ENCODE measurements around the gene RIN3. TPM values are rescaled to one million over a fixed set of nuclear protein-coding genes. Genes with fewer than 3 reads are reported as not detected.

Gene RIN3
- total RNA-seq, 1 experiment from 2014 or later: 2.4 TPM

DNA sequence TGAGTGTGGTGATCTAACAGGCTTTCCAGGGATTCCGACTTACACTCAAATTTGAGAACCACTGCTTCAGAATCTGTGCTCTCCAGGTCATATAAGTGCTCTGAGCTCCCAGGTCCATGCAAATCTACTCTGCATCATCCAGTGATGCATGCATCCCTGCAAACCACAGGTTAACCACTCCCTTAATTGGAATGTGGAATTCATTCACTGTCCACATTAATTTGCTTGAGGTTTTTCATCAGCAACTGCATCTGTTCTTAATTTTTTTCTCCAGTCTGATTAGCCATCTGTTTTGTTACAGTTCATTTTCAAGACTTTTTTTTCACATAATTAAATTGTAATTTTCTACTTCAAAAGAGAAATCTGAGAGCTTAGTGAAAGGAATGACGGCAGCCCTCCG is 43.4 kb upstream of the RIN3 start:
- CTCF ChIA-PET: no interaction called here

DNA sequence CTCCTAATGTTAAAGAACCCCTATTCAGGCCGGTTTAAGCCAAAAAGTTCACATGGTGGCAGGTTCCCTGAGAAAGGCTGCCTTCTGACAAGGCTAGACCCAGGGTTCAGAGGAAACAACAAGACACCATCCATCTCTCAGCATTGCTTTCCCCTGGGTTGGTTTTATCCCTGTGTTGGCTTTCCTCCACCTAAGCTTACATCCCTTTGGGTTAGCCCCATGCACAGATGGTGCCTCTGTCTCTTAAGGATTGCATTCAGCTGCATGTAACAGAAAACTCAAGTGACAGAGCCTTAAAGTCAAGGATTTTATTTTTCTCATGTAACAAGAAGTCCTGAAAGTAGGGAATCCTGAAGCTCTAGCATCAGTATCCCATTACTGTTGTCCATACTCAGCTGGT is 42.8 kb upstream of the RIN3 start:
- Histone ChIP-seq H3K27me3 (replicated peaks; ENCODE audit: insufficient read depth, low read depth, low read length, poor library complexity) (no peaks in the 10 kb centered on the region), H3K4me1 (ENCODE audit: insufficient read depth, low read length, poor library complexity, severe bottlenecking) (no peaks in the 10 kb centered on the region), H3K9me3 (ENCODE audit: low read depth, low read length, poor library complexity, severe bottlenecking) (peaks cover 5% of the 10 kb centered on the region), H3K36me3 (ENCODE audit: insufficient read depth, low read length, poor library complexity, severe bottlenecking) (no peaks in the 10 kb centered on the region), H3K27ac (ENCODE audit: low read depth, low read length, poor library complexity, severe bottlenecking) (no peak overlapping the region), H3K4me3 (ENCODE audit: low read depth, low read length, poor library complexity, severe bottlenecking) (no peak overlapping the region)
- intact Hi-C loops (cut with micrococcal nuclease; ENCODE audit: unreplicated experiment): no loop called here
- ChIA-PET CTCF (no interaction called here), POLR2A (ENCODE audit: low non-redundant PET) (no interaction called here)
- no TSS peak for BruUV-seq (replicated peaks)
- TF ChIP-seq, protein P1, sequence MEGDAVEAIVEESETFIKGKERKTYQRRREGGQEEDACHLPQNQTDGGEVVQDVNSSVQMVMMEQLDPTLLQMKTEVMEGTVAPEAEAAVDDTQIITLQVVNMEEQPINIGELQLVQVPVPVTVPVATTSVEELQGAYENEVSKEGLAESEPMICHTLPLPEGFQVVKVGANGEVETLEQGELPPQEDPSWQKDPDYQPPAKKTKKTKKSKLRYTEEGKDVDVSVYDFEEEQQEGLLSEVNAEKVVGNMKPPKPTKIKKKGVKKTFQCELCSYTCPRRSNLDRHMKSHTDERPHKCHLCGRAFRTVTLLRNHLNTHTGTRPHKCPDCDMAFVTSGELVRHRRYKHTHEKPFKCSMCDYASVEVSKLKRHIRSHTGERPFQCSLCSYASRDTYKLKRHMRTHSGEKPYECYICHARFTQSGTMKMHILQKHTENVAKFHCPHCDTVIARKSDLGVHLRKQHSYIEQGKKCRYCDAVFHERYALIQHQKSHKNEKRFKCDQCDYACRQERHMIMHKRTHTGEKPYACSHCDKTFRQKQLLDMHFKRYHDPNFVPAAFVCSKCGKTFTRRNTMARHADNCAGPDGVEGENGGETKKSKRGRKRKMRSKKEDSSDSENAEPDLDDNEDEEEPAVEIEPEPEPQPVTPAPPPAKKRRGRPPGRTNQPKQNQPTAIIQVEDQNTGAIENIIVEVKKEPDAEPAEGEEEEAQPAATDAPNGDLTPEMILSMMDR (conservative IDR thresholded peaks at IDR 0.05; ENCODE audit: low read depth, low read length): no peak
- TF ChIP-seq EZH2 (IDR thresholded peaks at IDR 0.05; ENCODE audit: borderline replicate concordance, low read depth, low read length, poor library complexity, severe bottlenecking): no peak
- DNase-seq (ENCODE audit: low spot score): no peak

More for the DNA sequence above, 43.4 kb upstream of the RIN3 start:
- DNase-seq (ENCODE audit: low spot score): no peak
- H3K9me3 ChIP-seq (ENCODE audit: low read depth, low read length, poor library complexity, severe bottlenecking): peaks cover 5% of the 10 kb centered on the region
- POLR2A ChIA-PET (ENCODE audit: low non-redundant PET): no interaction called here
- no peaks in the 10 kb centered on the region for H3K27me3 ChIP-seq (replicated peaks; ENCODE audit: insufficient read depth, low read depth, low read length, poor library complexity)
- no peaks in the 10 kb centered on the region for H3K36me3 ChIP-seq (ENCODE audit: insufficient read depth, low read length, poor library complexity, severe bottlenecking)
- H3K4me1 ChIP-seq (ENCODE audit: insufficient read depth, low read length, poor library complexity, severe bottlenecking): no peaks in the 10 kb centered on the region
- BruUV-seq (replicated peaks): no TSS peak
- intact Hi-C loops (cut with micrococcal nuclease; ENCODE audit: unreplicated experiment): no loop called here
- H3K4me3 ChIP-seq (ENCODE audit: low read depth, low read length, poor library complexity, severe bottlenecking): no peak overlapping the region
- no peak for TF ChIP-seq EZH2 (IDR thresholded peaks at IDR 0.05; ENCODE audit: borderline replicate concordance, low read depth, low read length, poor library complexity, severe bottlenecking)
- TF ChIP-seq, protein P1 (conservative IDR thresholded peaks at IDR 0.05; ENCODE audit: low read depth, low read length): no peak
- no peak overlapping the region for H3K27ac ChIP-seq (ENCODE audit: low read depth, low read length, poor library complexity, severe bottlenecking)

DNA sequence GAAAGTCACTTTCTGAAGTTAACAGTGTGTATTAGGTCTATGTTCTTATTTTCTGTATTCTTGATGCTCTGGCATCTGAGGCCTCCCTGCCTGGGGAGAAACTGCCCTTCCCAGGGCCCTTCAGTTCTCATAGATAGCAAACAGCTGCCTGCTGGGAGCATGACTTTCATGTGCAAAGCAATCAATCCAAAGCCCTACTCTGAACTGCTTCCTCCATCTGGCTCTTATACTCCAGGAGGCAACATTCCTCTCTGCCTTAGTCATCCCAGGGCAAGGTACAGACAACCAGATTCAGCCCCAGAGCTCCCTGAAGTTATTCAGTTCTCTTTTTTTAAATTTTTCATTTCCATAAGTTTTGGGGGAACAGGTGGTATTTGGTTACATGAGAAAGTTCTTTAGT is 41.7 kb upstream of the RIN3 start:
- ChIA-PET POLR2A (ENCODE audit: low non-redundant PET) (no interaction called here), CTCF (no interaction called here)
- intact Hi-C loops (cut with micrococcal nuclease; ENCODE audit: unreplicated experiment): no loop called here
- Histone ChIP-seq H3K4me1 (ENCODE audit: insufficient read depth, low read length, poor library complexity, severe bottlenecking) (no peaks in the 10 kb centered on the region), H3K27ac (ENCODE audit: low read depth, low read length, poor library complexity, severe bottlenecking) (no peak overlapping the region), H3K9me3 (ENCODE audit: low read depth, low read length, poor library complexity, severe bottlenecking) (peaks cover 5% of the 10 kb centered on the region), H3K36me3 (ENCODE audit: insufficient read depth, low read length, poor library complexity, severe bottlenecking) (no peaks in the 10 kb centered on the region), H3K27me3 (replicated peaks; ENCODE audit: insufficient read depth, low read depth, low read length, poor library complexity) (no peaks in the 10 kb centered on the region), H3K4me3 (ENCODE audit: low read depth, low read length, poor library complexity, severe bottlenecking) (no peak overlapping the region)
- no peak for TF ChIP-seq EZH2 (IDR thresholded peaks at IDR 0.05; ENCODE audit: borderline replicate concordance, low read depth, low read length, poor library complexity, severe bottlenecking)
- TF ChIP-seq, protein P1 (conservative IDR thresholded peaks at IDR 0.05; ENCODE audit: low read depth, low read length): no peak
- no peak for DNase-seq (ENCODE audit: low spot score)
- BruUV-seq (replicated peaks): no TSS peak
